DOHH2 (cell line): ENCODE measurements around the gene EIF4E2.

Experiments
- H3F3A ChIP-seq: fragments of 200-600 bp; sonication (generic), shearing (Covaris generic); 2 replicates; pipeline ENCODE4 v1.6.0; 2016; ENCODE audit warnings: antibody characterized with exemption, mild to moderate bottlenecking; ENCODE audit not compliant: control insufficient read depth, insufficient read depth
- H3K27ac ChIP-seq: fragments of 200-600 bp; sonication (generic); 2 replicates; pipeline ENCODE4 v1.5.1; 2014; ENCODE audit warnings: low read depth, mild to moderate bottlenecking, low read length, moderate library complexity
- H3K27me3 ChIP-seq: fragments of 200-600 bp; sonication (generic); 2 replicates; pipeline ENCODE4 v1.6.1; 2014; ENCODE audit warnings: mild to moderate bottlenecking, low read length, mixed read lengths; ENCODE audit not compliant: control insufficient read depth
- H3K36me3 ChIP-seq: fragments of 200-600 bp; sonication (generic); 2 replicates; pipeline ENCODE4 v1.6.1; 2014; ENCODE audit warnings: mild to moderate bottlenecking, low read length, moderate library complexity, mixed read lengths; ENCODE audit not compliant: control insufficient read depth
- H3K4me1 ChIP-seq: fragments of 200-600 bp; sonication (generic); 2 replicates; pipeline ENCODE4 v1.6.1; 2014; ENCODE audit warnings: mild to moderate bottlenecking, low read length, mixed read lengths; ENCODE audit not compliant: control insufficient read depth
- H3K4me2 ChIP-seq: fragments of 200-600 bp; sonication (generic); 2 replicates; pipeline ENCODE4 v1.6.0; 2014; ENCODE audit warnings: mild to moderate bottlenecking, low read length, moderate library complexity
- H3K4me3 ChIP-seq: fragments of 200-600 bp; sonication (generic); 2 replicates; pipeline ENCODE4 v1.5.1; 2014; ENCODE audit warnings: mild to moderate bottlenecking, low read length, mixed read lengths
- H3K79me2 ChIP-seq: fragments of 200-600 bp; sonication (generic); 2 replicates; pipeline ENCODE4 v1.6.1; 2014; ENCODE audit warnings: mild to moderate bottlenecking, low read length, mixed read lengths; ENCODE audit not compliant: control insufficient read depth
- H3K9me2 ChIP-seq: fragments of 200-600 bp; sonication (generic); replicated peaks from 2 replicates; pipeline ENCODE4 v1.6.1; 2014; ENCODE audit warnings: mild to moderate bottlenecking, low read length, mixed read lengths; ENCODE audit not compliant: control insufficient read depth
- H3K9me3 ChIP-seq: fragments of 200-600 bp; sonication (generic); 2 replicates; pipeline ENCODE4 v1.6.1; 2014; ENCODE audit warnings: antibody characterized with exemption, low read length, mixed read lengths; ENCODE audit not compliant: control insufficient read depth, insufficient read depth
- H4K20me1 ChIP-seq: fragments of 200-600 bp; sonication (generic); 2 replicates; pipeline ENCODE4 v1.6.0; 2014; ENCODE audit warnings: low read depth, mild to moderate bottlenecking, antibody characterized with exemption, low read length, moderate library complexity; ENCODE audit not compliant: control insufficient read depth, insufficient read depth
- EZH2phosphoT487 ChIP-seq: fragments of 200-600 bp; sonication (generic); IDR thresholded peaks from 2 replicates; pipeline ENCODE4 v1.6.1; 2017; ENCODE audit warnings: borderline replicate concordance, mild to moderate bottlenecking, antibody characterized with exemption, low read length, moderate library complexity, mixed read lengths
- TF ChIP-seq, protein P1 (sequence below): fragments of 200-600 bp; sonication (generic); IDR thresholded peaks from one replicate; pipeline ENCODE4 v1.5.1; 2014; ENCODE audit warnings: antibody characterized with exemption, mild to moderate bottlenecking, low read depth, low read length; ENCODE audit not compliant: poor library complexity, severe bottlenecking

EIF4E2 gene

DNA sequence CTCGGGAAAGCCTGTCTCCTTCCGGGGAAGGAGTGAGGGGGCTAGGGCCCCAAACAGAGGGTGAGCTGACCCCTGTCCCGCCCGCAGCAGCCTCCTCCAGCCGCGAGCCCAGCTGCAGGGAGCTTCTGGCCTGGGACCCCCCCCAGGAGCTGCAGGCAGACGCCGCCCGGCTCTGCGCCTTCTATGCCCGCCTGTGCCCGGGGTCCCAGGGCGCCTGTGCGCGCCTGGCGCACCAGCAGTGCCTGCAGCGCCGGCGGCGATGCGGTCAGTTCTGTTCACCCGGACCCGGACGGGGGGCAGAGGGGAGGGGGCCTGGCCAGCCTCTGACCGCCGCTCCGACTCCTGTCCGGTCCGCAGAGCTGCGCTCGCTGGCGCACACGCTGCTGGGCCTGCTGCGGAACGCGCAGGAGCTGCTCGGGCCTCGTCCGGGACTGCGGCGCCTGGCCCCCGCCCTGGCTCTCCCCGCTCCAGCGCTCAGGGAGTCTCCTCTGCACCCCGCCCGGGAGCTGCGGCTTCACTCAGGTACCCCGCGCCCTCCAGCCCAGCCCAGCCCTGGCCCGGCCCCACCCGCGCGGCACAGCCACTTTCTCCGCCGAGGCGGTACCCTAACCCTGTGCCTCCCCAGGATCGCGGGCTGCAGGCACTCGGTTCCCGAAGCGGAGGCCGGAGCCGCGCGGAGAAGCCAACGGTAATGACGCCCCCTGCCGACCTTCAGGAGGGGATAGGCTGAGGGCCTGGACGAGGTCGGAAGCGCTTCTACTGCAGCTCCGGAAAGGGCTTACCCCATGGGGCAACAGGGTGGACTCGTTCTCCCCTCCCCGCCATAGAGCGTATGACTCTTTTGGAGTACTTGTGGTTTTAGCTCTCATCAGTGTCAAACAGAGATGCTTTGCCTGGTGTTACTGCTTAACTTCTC lies 26.5 kb upstream of the EIF4E2 start:
- peak overlapping the region; percentile 62 for H3K4me2 ChIP-seq
- no peaks in the 10 kb centered on the region for H3K36me3 ChIP-seq
- H3K4me3 ChIP-seq = peak overlapping the region; percentile 58
- H3K4me1 ChIP-seq = peaks cover 29% of the 10 kb centered on the region
- H3K9me2 ChIP-seq = no peaks in the 10 kb centered on the region
- no peaks in the 10 kb centered on the region for H4K20me1 ChIP-seq
- H3K9me3 ChIP-seq = no peaks in the 10 kb centered on the region
- H3F3A ChIP-seq = no peaks in the 10 kb centered on the region
- no peak overlapping the region for H3K27ac ChIP-seq
- TF ChIP-seq EZH2phosphoT487 = 0 out of 2 replicates have a peak, but pooled peaks have one; percentile 37
- TF ChIP-seq, protein P1, sequence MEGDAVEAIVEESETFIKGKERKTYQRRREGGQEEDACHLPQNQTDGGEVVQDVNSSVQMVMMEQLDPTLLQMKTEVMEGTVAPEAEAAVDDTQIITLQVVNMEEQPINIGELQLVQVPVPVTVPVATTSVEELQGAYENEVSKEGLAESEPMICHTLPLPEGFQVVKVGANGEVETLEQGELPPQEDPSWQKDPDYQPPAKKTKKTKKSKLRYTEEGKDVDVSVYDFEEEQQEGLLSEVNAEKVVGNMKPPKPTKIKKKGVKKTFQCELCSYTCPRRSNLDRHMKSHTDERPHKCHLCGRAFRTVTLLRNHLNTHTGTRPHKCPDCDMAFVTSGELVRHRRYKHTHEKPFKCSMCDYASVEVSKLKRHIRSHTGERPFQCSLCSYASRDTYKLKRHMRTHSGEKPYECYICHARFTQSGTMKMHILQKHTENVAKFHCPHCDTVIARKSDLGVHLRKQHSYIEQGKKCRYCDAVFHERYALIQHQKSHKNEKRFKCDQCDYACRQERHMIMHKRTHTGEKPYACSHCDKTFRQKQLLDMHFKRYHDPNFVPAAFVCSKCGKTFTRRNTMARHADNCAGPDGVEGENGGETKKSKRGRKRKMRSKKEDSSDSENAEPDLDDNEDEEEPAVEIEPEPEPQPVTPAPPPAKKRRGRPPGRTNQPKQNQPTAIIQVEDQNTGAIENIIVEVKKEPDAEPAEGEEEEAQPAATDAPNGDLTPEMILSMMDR = peak; percentile 73
- H3K79me2 ChIP-seq = no peaks in the 10 kb centered on the region
- H3K27me3 ChIP-seq = peaks cover 24% of the 10 kb centered on the region

DNA sequence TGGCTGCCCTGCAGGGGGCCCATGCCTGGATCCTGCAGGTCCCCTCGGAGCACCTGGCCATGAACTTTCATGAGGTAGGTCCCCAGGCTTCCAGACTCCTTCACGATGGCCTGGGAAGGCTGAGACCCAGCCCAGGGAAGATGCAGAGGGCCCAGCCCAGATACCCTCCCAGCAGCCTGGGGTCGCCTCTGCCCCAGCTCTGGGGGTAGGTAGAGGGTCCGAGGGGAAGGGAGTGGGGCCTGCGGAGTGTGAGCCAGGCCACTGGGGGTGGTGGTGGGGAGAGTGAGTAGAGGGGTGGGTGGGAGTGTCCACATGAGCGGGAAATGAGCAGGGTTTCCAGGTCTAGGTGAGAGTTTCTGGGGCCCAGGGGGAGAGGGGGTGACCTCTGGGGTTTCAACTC lies 25.7 kb upstream of the EIF4E2 start:
- Histone ChIP-seq H3K9me2 (no peaks in the 10 kb centered on the region), H3F3A (0 out of 2 replicates have a peak, but pooled peaks cover 2% of the 10 kb centered on the region), H3K4me2 (peak overlapping the region; percentile 62), H4K20me1 (no peaks in the 10 kb centered on the region), H3K79me2 (no peaks in the 10 kb centered on the region), H3K27me3 (peaks cover 24% of the 10 kb centered on the region), H3K4me1 (peaks cover 37% of the 10 kb centered on the region), H3K9me3 (no peaks in the 10 kb centered on the region), H3K36me3 (no peaks in the 10 kb centered on the region), H3K27ac (no peak overlapping the region), H3K4me3 (no peak overlapping the region)
- no peak for TF ChIP-seq EZH2phosphoT487

DNA sequence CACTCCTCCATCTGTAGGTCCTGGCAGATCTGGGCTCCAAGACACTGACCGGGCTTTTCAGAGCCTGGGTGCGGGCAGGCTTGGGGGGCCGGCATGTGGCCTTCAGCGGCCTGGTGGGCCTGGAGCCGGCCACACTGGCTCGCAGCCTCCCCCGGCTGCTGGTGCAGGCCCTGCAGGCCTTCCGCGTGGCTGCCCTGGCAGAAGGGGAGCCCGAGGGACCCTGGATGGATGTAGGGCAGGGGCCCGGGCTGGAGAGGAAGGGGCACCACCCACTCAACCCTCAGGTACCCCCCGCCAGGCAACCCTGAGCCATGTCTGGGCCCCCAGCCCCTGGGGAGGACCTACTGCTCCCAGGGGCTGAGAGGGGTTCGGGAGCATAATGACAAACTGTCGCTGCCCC lies 25.3 kb upstream of the EIF4E2 start:
- no peaks in the 10 kb centered on the region for H3K79me2 ChIP-seq
- no peaks in the 10 kb centered on the region for H3K36me3 ChIP-seq
- no peak overlapping the region for H3K27ac ChIP-seq
- H3K9me2 ChIP-seq = no peaks in the 10 kb centered on the region
- no peaks in the 10 kb centered on the region for H4K20me1 ChIP-seq
- peaks cover 42% of the 10 kb centered on the region for H3K4me1 ChIP-seq
- H3K4me2 ChIP-seq = no peak overlapping the region
- 0 out of 2 replicates have a peak, but pooled peaks cover 2% of the 10 kb centered on the region for H3F3A ChIP-seq
- H3K4me3 ChIP-seq = no peak overlapping the region
- H3K9me3 ChIP-seq = no peaks in the 10 kb centered on the region
- TF ChIP-seq, protein P1 = no peak
- TF ChIP-seq EZH2phosphoT487 = no peak
- peaks cover 24% of the 10 kb centered on the region for H3K27me3 ChIP-seq
